Astrocyte (in vitro differentiated cells and primary cell): ENCODE results near the gene NTRK3. TPM values are rescaled to one million over a fixed set of nuclear protein-coding genes. Genes with fewer than 3 reads are reported as not detected.

Experiments
- DNase-seq: peaks from one replicate; pipeline ENCODE4 v3.0.0-alpha.2; 2010; ENCODE audit warnings: low read depth
- FAIRE-seq: peaks from 2 replicates; lab custom pipeline; 2011; peaks lifted over from hg19 to GRCh38; lab: Jason Lieb, UNC
- H2AFZ ChIP-seq: 2 replicates; pipeline ENCODE4 v1.6.0; 2012; ENCODE audit warnings: low read depth, low read length, inconsistent platforms
- H3K27ac ChIP-seq: 2 replicates; pipeline ENCODE4 v1.5.1; 2011; ENCODE audit warnings: low read depth, low read length, inconsistent platforms
- H3K27me3 ChIP-seq: 2 replicates; pipeline ENCODE4 v1.6.0; 2011; ENCODE audit warnings: low read length, inconsistent platforms; ENCODE audit not compliant: insufficient read depth
- H3K36me3 ChIP-seq: 2 replicates; pipeline ENCODE4 v1.5.1; 2011; ENCODE audit warnings: low read length, inconsistent platforms; ENCODE audit not compliant: insufficient read depth
- H3K4me1 ChIP-seq: 2 replicates; pipeline ENCODE4 v1.5.1; 2011; ENCODE audit warnings: low read length, inconsistent platforms; ENCODE audit not compliant: insufficient read depth
- H3K4me2 ChIP-seq: 2 replicates; pipeline ENCODE4 v1.6.0; 2012; ENCODE audit warnings: low read length, inconsistent platforms
- H3K4me3 ChIP-seq: 2 replicates; pipeline ENCODE4 v1.5.1; 2011; ENCODE audit warnings: low read depth, mild to moderate bottlenecking, low read length, inconsistent platforms; ENCODE audit not compliant: insufficient read depth
- H3K79me2 ChIP-seq: 2 replicates; pipeline ENCODE4 v1.6.0; 2012; ENCODE audit warnings: mild to moderate bottlenecking, low read length, inconsistent platforms; ENCODE audit not compliant: insufficient read depth
- H3K9ac ChIP-seq: 2 replicates; pipeline ENCODE4 v1.6.0; 2012; ENCODE audit warnings: mild to moderate bottlenecking, low read length, inconsistent platforms
- H3K9me3 ChIP-seq: 2 replicates; pipeline ENCODE4 v1.5.1; 2012; ENCODE audit warnings: low read depth, mild to moderate bottlenecking, low read length, inconsistent platforms; ENCODE audit not compliant: insufficient read depth
- H4K20me1 ChIP-seq: 2 replicates; pipeline ENCODE4 v1.6.0; 2012; ENCODE audit warnings: low read length, inconsistent platforms; ENCODE audit not compliant: insufficient read depth
- H3K27ac Mint-ChIP-seq: one replicate; pipeline ENCODE4 v1.8.0; 2021; ENCODE audit warnings: mild to moderate bottlenecking, mixed read lengths; ENCODE audit not compliant: unreplicated experiment
- H3K27me3 Mint-ChIP-seq: one replicate; pipeline ENCODE4 v1.8.0; 2021; ENCODE audit warnings: low read depth, mixed read lengths; ENCODE audit not compliant: unreplicated experiment
- H3K36me3 Mint-ChIP-seq: one replicate; pipeline ENCODE4 v1.8.0; 2021; ENCODE audit warnings: low read depth, mixed read lengths; ENCODE audit not compliant: unreplicated experiment
- H3K4me1 Mint-ChIP-seq: one replicate; pipeline ENCODE4 v1.8.0; 2021; ENCODE audit warnings: low read depth, mixed read lengths; ENCODE audit not compliant: unreplicated experiment
- H3K4me3 Mint-ChIP-seq: one replicate; pipeline ENCODE4 v1.8.0; 2021; ENCODE audit warnings: mild to moderate bottlenecking, moderate library complexity, mixed read lengths; ENCODE audit not compliant: unreplicated experiment
- H3K9me3 Mint-ChIP-seq: one replicate; pipeline ENCODE4 v1.8.0; 2021; ENCODE audit warnings: mild to moderate bottlenecking, mixed read lengths; ENCODE audit not compliant: unreplicated experiment
- CTCF ChIP-seq: IDR thresholded peaks from 2 replicates; pipeline ENCODE4 v1.5.1; 2011; ENCODE audit warnings: low read depth, mild to moderate bottlenecking, inconsistent platforms, low read length, moderate library complexity; ENCODE audit not compliant: insufficient read depth
- EZH2 ChIP-seq: IDR thresholded peaks from 2 replicates; pipeline ENCODE4 v1.6.1; 2012; ENCODE audit warnings: mild to moderate bottlenecking, low read length, inconsistent platforms; ENCODE audit not compliant: insufficient read depth
- total RNA-seq: library from RNA; stranded (reverse); gene quantifications from 2 replicates; pipeline ENCODE4 v1.2.1, GENCODE V29; 2021

Gene NTRK3
- total RNA-seq, 1 donor from 2014 or later, result 12.9 TPM

GRCh38 chr15:88208396-88208795 lies 48.1 kb downstream of the NTRK3 start:
- Mint-ChIP-seq H3K4me1 (peaks cover 4% of the 10 kb centered on the region), H3K27ac (no peak overlapping the region), H3K9me3 (no peaks in the 10 kb centered on the region), H3K36me3 (peaks cover 2% of the 10 kb centered on the region), H3K27me3 (peaks cover 28% of the 10 kb centered on the region), H3K4me3 (no peak overlapping the region)
- Histone ChIP-seq H2AFZ (no peak overlapping the region), H3K4me2 (no peak overlapping the region), H3K27me3 (no peaks in the 10 kb centered on the region), H3K36me3 (no peaks in the 10 kb centered on the region), H3K79me2 (no peaks in the 10 kb centered on the region), H3K27ac (no peak overlapping the region), H3K9me3 (no peaks in the 10 kb centered on the region), H3K4me3 (no peak overlapping the region), H4K20me1 (no peaks in the 10 kb centered on the region), H3K9ac (no peak overlapping the region), H3K4me1 (no peaks in the 10 kb centered on the region)
- FAIRE-seq (no peak), DNase-seq (no peak)
- TF ChIP-seq CTCF (no peak), EZH2 (no peak)

GRCh38 chr15:88207565-88207964 lies 49.0 kb downstream of the NTRK3 start:
- Histone ChIP-seq H3K27ac (no peak overlapping the region), H3K79me2 (no peaks in the 10 kb centered on the region), H3K4me2 (no peak overlapping the region), H3K9ac (no peak overlapping the region), H3K4me1 (peaks cover 3% of the 10 kb centered on the region), H4K20me1 (no peaks in the 10 kb centered on the region), H3K36me3 (no peaks in the 10 kb centered on the region), H3K9me3 (no peaks in the 10 kb centered on the region), H3K27me3 (no peaks in the 10 kb centered on the region), H2AFZ (no peak overlapping the region), H3K4me3 (no peak overlapping the region)
- H3K36me3 Mint-ChIP-seq, result peaks cover 2% of the 10 kb centered on the region
- FAIRE-seq (no peak), DNase-seq (no peak)
- H3K27ac Mint-ChIP-seq, result no peak overlapping the region
- H3K9me3 Mint-ChIP-seq, result no peaks in the 10 kb centered on the region
- TF ChIP-seq CTCF (no peak), EZH2 (no peak)
- H3K4me3 Mint-ChIP-seq, result no peak overlapping the region
- peaks cover 28% of the 10 kb centered on the region for H3K27me3 Mint-ChIP-seq
- peaks cover 9% of the 10 kb centered on the region for H3K4me1 Mint-ChIP-seq

GRCh38 chr15:88204584-88204983 lies 52.0 kb downstream of the NTRK3 start:
- Histone ChIP-seq H3K4me3 (no peak overlapping the region), H3K27ac (no peak overlapping the region), H3K27me3 (no peaks in the 10 kb centered on the region), H4K20me1 (no peaks in the 10 kb centered on the region), H3K36me3 (no peaks in the 10 kb centered on the region), H3K4me2 (no peak overlapping the region), H3K9ac (no peak overlapping the region), H3K9me3 (no peaks in the 10 kb centered on the region), H2AFZ (no peak overlapping the region), H3K4me1 (peaks cover 3% of the 10 kb centered on the region), H3K79me2 (no peaks in the 10 kb centered on the region)
- DNase-seq, result no peak
- peaks cover 15% of the 10 kb centered on the region for H3K4me1 Mint-ChIP-seq
- peaks cover 2% of the 10 kb centered on the region for H3K36me3 Mint-ChIP-seq
- H3K27me3 Mint-ChIP-seq, result peaks cover 29% of the 10 kb centered on the region
- H3K27ac Mint-ChIP-seq, result no peak overlapping the region
- H3K4me3 Mint-ChIP-seq, result no peak overlapping the region
- FAIRE-seq, result no peak
- TF ChIP-seq EZH2, result no peak
- TF ChIP-seq CTCF, result no peak
- peaks cover 8% of the 10 kb centered on the region for H3K9me3 Mint-ChIP-seq
